Measurements from ENCODE around the gene MYRIP.
"Not testable (repeated sequence)": the region's sequence is repeated elsewhere in the genome, so short reads cannot be mapped to it uniquely, and the experiment has no call there.

The MYRIP gene

GRCh38 chr3:40237159-40237558, 427.8 kb downstream of the MYRIP start:
- no peak for DNase-seq (ENCODE audit: low spot score)

GRCh38 chr3:40237889-40238571, 428.6 kb downstream of the MYRIP start:
- peak; percentile 43 for DNase-seq (ENCODE audit: low spot score)

GRCh38 chr3:40240921-40241320, 431.5 kb downstream of the MYRIP start:
- DNase-seq (ENCODE audit: low spot score) = no peak

GRCh38 chr3:40242216-40242615, 432.8 kb downstream of the MYRIP start:
- DNase-seq (ENCODE audit: low spot score) = no peak

- DNase-seq (ENCODE audit: low spot score) = no peak
Observed at GRCh38 chr3:40242638-40243037, 433.2 kb downstream of the MYRIP start.

- DNase-seq (ENCODE audit: low spot score) = no peak
Observed at GRCh38 chr3:40243056-40243455, 433.6 kb downstream of the MYRIP start.

GRCh38 chr3:40247714-40248454, 438.5 kb downstream of the MYRIP start:
- no peak for DNase-seq (ENCODE audit: low spot score)

- DNase-seq (ENCODE audit: low spot score) = no peak
Observed at GRCh38 chr3:40248591-40248990, 439.2 kb downstream of the MYRIP start.

- no peak for DNase-seq (ENCODE audit: low spot score)
Observed at GRCh38 chr3:40249168-40249567, 439.8 kb downstream of the MYRIP start.

GRCh38 chr3:40254491-40254890, 445.1 kb downstream of the MYRIP start:
- no peak for DNase-seq (ENCODE audit: low spot score)

- DNase-seq (ENCODE audit: low spot score) = no peak
Observed at GRCh38 chr3:40254891-40255290, 445.5 kb downstream of the MYRIP start.

- DNase-seq (ENCODE audit: low spot score) = no peak
Observed at GRCh38 chr3:40255532-40255931, 446.1 kb downstream of the MYRIP start.

GRCh38 chr3:40258064-40258463, 448.7 kb downstream of the MYRIP start:
- no peak for DNase-seq (ENCODE audit: low spot score)

GRCh38 chr3:40258555-40258954, 449.1 kb downstream of the MYRIP start:
- DNase-seq (ENCODE audit: low spot score) = no peak

- DNase-seq (ENCODE audit: low spot score) = no peak
Observed at GRCh38 chr3:40262331-40262730, 452.9 kb downstream of the MYRIP start.

GRCh38 chr3:40264451-40264850, 455.0 kb downstream of the MYRIP start:
- DNase-seq (ENCODE audit: low spot score) = no peak

- no peak for DNase-seq (ENCODE audit: low spot score)
Observed at GRCh38 chr3:40265181-40265580, 455.8 kb downstream of the MYRIP start.

- no peak for DNase-seq (ENCODE audit: low spot score)
Observed at GRCh38 chr3:40267937-40268724, 458.7 kb downstream of the MYRIP start.

- DNase-seq (ENCODE audit: low spot score) = no peak
Observed at GRCh38 chr3:40268802-40269524, 459.6 kb downstream of the MYRIP start.

- no peak for DNase-seq (ENCODE audit: low spot score)
Observed at GRCh38 chr3:40278791-40279190, 469.4 kb downstream of the MYRIP start.

GRCh38 chr3:40281995-40282394, 472.6 kb downstream of the MYRIP start:
- DNase-seq (ENCODE audit: low spot score) = no peak

GRCh38 chr3:40283057-40283456, 473.6 kb downstream of the MYRIP start:
- not testable (repeated sequence) for DNase-seq (ENCODE audit: low spot score)
